Brain pericyte (primary cell): ENCODE results near the gene BCAS4.
A peak's percentile ranks its signal among the peaks of the same experiment; 100 is the strongest.
"Not testable (repeated sequence)": the region's sequence is repeated elsewhere in the genome, so short reads cannot be mapped to it uniquely, and the experiment has no call there.

Experiments used
- DNase-seq: peaks from one replicate; pipeline ENCODE4 v3.0.0-alpha.2; 2012; ENCODE audit warnings: low read depth, low spot score

Gene BCAS4

DNA sequence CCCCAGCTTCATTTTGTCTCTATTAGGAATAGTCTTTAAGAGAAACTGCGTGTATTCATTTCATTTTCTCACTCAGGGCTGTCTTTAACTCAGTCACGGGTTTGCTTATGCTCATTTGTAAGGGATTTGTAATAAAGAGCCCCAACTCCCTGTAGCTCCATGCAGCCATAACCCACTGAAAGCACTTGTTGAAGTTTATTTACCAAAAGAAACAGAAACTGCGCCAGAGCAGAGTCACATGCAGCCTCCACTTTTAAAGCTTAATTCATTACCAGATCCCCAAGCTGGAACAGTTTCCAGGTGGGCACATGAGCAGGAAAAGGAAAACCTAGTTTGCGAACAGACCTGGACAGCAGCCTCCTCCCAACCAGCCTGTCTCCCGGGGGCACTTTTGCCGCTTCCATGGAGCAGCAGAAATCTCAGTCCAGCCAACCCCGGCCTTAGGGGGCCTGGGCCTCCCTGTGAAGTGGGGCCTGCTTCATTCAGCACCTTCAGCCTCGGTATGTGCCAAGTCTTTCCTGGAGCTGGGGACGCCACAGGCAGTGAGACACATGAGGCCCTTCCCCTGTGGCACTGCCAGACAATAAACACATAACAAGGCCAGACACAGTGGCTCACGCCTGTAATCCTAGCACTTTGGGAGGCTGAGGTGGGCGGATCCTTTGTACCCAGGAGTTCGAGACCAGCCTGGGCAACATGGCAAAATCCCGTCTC is 4.5 kb downstream of the BCAS4 start:
- no peak for DNase-seq

DNA sequence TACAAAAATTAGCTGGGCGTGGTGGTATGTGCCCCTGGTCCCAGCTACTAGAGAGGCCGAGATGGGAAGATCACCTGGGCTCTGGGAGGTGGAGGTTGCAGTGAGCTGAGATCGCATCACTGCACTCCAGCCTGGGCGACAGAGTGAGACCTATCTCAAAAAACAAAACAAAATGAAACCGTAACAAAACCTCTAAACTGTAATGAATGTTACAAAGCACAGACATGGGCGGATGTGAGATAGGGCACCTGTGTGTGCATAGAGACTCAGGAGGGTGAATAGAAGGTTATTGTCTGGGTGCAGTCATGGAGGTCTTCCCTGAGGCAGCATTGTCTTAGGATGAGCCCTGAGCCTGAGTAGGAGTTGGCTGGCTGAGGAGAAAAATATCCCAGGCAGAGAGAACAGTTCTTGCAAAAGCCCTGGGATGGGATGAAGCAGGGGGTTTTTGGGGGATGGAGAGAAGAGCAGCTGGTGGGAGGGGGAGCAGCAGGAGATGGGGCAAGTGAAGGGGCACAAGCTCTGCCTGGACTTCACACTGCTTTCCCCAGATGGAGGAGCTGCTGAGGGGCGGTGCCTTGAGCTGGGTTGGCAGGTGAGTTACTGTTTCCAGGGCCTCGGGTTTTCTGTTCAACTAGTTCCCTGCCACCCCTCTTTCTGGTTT is 5.2 kb downstream of the BCAS4 start:
- DNase-seq, result no peak

DNA sequence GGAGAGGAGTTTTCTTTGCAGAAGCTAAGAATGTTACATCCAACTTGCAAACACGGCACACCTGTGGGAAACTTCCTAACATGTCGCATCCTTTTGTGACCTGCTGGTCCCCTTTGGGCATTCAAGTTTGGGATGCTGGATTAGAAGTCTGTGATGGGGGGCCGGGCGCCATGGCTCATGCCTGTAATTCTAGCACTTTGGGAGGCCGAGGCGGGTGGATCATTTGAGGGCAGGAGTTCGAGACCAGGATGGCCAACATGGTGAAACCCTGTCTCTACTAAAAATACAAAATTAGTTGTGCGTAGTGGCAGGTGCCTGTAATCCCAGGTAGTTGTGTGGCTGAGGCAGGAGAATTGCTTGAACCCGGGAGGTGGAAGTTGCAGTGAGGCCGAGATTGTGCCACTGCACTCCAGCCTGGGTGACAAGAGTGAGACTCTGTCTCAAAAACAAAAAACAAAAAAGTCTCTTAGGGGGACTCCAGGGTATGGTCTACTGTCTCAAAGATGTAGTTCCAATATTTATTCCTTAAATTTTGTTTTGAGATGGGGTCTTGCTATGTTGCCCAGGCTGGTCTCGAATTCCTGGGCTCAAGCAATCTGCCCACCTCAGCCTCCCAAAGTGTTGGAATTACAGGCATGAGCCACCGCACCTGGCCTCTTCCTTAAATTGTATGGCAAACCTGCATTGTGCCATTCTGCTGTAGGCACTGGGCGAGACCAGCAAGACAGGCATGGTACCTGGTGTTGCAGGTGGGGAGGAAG is 6.3 kb downstream of the BCAS4 start:
- not testable (repeated sequence) for DNase-seq

DNA sequence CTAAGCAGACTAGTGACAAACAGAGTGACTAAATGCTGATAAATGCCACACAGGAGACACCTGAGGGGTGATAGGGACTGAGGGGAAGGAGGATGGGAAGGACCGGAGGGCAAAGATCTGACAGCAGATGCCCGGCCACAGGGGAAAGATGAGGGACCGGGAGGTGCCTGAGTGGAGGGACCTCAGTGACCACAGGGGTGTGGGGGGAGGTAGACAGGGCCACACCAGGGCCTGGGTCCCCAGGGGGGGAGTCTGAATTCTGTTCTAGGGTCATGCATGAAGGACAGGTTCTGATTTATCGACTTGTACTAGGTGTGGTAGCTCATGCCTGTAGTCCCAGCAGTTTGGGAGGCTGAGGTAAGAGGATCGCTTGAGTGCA is 6.9 kb downstream of the BCAS4 start:
- no peak for DNase-seq

DNA sequence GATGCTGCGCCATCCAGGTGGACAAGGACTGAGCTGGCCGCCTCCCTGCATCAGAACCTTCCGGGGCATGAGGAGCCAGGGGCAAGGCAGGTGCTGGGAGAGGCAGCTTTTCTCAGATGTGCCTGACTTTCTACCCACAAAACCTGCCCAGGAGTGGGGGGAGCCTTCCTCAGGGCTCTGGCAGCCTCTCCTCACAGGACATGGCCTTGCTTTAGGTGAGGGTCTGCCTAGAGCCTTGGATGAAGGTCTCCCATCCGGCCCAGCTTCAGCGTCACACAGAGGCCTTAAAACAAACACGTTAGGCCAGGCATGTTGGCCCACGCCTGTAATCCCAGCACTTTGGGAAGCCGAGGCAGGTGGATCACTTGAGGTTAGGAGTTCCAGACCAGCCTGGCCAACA is 7.4 kb downstream of the BCAS4 start:
- DNase-seq, result no peak

DNA sequence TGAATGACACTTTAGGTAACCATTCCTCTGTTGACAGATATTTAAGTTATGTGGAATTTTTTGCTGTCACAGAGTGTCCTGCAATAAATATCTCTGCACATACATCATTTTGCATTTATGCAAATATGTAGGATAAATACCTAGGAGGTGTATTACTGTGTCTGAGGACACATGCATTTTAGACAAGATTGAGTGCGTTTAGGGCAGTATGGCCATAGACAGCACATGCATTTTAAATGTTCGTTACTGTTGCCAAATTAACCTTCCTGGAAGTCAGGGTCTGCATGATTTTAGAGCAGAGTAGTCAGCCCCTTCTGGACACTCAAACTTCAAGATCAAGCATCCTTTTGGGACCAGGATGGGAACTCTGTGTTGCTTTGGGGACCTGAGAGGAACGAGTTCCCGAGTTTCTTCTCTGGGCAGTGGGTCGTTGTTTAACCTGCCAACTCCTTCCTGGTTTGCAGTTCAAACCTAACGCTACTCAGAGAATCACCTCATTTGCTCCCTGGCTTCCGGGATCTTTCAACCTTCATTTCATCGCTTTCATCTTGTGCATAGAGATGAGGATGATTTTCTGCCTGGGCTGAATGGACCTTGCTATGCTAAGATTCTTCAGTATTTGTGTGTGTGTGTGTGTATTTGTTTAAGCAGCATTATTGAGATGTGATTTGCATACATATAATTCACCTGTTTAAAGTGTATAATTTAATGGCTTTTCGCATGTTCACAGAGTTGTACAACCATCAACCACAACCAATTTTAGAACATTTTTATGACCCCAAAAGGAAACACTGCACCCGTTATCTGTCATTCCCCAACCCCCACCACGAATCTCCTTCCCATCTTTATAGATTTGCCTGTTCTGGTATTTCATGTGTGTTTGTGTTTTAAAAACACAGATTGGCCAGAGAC is 9.8 kb downstream of the BCAS4 start:
- no peak for DNase-seq

DNA sequence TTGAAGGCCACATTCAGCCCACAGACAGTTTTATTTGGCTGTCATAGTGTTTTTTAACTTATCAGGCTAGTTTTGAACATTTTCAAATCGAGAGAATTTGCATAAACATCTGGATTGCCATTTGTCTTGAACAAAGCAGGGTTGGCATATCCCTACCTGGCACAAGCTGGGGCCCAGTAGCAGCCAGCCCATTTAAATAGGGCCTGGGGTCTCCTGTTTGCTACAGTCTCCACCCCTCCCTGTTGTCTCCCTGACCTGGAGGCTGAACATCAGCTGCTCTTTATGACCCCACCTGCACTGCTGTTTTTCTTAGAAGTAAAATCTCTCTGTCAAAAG is 10.5 kb downstream of the BCAS4 start:
- no peak for DNase-seq

DNA sequence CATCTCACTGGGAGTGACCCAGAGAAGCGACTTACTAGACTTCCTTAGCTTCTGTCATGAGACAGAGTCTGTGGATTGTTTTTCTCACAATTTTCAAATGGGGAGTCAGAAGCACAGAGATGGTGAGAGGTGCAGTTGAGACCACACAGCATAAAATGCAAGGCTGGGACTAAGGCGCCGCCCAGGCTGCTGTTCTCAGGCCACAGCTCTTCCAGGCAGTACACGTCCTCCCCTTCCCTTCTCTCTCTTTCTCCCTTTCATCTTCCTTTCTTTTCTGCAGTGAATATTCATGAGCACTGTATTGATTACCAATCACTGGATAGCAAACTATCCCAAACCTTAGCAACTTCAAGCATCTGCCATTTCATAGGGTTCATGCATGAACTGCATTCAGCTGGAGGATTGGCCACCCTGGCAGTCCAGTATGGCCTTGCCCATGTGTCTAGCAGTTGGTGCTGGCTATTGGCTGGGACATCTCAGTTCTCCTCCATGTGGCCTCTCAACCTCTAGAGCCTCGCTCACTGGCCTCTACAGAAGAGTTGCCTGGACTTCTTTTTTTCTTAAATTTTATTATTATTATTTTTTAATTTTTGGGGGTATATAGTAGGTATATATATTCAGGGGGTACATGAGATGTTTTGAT is 11.4 kb downstream of the BCAS4 start:
- no peak for DNase-seq

DNA sequence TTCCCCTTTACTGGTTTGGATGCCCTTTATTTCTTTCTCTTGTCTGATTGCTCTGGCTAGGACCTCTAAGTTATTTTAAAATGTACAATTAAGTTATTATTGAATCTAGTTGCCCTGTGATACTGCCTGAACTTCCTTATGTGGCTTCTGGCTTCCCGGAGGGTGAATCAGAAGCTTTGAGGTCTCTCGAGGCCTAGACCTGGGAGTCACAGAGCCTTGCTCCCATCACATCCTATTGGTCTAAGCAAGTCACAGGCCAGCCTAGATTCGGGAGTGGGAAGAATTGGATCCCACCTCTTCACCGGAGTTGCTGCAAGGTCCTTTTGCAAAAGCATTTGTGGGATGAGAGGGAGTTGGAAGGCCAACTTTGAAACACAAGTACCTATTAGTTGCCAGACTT is 15.2 kb downstream of the BCAS4 start:
- no peak for DNase-seq

DNA sequence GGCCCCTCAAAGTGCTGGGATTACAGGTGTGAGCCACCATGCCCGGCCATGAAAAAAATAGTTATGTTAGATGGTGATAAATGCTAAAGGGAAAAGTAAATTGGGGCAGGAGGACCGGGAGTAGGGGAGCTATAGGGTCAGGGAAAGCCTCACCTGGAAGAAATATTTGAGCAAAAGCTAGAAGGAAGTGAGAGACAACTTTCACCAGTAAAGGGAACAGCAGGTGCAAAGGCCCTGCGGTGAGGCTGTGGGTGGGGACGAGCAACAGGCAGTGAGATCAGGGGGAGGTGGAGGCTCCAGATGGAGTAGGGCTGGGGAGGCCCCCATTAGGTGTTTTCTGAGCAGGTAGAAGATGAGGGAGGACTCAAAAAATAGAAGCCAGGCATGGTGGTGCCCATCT is 16.0 kb downstream of the BCAS4 start:
- no peak for DNase-seq

DNA sequence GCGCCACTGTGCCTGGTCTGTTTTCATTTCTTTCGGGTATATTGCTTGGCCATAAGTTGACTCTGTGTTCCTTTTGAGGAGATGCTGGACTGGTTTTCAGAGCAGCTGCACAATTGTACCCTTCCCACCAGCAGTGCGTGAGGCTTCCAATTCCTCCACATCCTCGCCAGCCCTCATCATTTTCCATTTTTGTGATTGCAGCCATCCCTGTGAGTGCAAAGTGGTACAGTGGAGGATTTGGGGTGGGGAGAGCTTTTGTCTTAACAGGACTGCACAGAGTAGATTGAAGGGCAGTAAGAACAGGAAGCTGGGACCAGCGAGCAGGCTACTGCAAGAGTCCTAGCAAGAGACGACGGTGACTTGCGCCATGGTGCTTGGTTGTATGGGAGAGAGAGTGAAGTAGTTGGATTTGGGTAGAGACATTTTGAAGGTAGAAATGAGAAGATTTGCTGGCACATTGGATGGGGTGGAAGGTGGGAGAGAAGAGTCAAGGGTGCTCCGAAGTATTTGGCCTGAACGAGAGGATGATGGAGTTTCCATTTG is 18.3 kb downstream of the BCAS4 start:
- no peak for DNase-seq

DNA sequence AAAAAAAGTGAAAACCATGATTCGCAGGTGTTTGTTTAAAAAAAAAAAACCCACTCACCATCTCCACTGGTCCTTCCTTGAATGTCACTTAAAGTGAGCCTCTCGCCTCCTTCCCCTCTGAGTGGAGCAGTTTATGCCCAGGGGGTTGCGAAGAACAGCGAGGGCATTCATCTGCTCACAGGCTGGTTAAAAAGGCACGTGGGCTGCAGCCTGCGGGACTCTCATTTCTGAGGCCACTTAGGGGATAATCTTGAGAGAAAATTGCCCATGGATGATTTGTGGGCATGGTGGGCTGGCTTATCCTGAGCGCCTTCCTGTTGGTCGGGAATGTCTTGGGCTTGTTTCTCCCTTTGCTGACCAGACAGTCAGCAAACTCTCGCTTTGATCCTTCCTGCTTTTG is 18.9 kb downstream of the BCAS4 start:
- DNase-seq, result no peak

DNA sequence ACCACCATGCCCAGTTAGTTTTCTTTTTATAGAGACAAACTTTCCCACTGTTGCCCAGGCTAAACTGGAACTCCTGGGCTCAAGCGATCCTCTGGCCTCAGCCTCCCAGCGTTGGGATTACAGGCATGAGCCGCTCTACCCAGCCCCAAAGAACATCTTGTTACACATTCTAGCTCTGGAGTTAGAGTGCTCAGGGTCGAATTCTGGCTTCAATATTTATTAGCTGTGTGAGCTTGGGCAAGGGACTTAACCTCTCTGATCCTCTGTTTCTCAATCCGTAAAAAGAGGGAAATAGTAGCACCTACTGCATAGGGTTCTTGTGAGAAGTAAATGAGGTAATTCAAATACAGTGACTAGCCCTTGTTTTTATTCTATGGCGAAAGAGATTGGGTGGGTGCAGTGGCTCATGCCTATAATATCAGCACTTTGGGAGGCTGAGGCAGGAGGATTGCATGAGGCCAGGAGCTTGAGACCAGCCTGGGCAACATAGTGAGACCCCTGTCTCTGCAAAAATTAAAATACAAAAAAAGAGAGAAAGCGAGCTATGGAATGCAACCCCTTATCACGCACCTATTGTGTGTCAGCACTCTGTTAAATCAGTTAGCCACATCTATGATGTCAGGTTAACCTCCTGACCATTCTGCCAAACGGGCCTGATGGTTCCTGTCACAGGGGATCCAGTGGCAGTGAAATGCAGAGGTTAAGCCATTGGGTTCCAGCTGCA is 19.7 kb downstream of the BCAS4 start:
- DNase-seq, result no peak

DNA sequence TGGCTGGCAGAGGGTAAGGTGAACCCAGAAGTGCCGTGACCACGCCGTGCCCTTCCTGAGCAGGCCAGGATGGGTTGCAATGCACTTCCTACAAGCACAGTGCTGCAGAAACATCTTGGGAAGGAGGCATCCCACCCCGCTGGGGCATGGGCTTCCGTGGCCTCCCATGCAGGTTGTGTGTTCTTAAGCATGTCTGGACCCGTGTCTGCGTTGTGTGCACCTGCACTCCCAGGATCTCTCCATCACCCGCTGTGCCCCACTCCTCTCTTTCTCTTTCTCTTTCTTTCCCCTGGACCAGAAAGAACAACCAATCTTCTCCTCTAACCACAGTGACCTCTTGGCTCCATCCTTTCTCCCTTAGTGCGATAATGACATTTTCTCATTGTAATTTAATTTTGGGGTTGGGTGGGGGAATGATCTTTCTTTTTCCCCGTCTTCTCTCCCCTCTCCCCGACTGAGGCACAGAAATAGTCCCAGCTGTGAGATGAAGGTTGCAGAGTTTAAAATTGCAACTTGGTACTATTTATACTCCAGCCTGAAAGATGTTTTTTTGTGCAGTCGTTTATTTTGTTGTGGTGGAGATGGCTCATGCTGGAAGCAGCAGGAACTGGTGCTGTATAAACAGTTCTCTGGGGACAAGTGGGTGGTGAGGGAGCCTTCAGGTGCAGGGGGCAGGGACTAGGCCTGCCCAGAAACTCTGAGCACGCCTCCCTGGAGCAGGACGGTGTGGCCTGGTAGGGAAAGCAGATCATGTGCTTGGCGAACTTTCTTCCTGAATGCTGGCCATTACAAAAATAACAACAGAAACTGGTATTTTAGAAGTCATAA is 20.5 kb downstream of the BCAS4 start:
- peak; percentile 70 for DNase-seq

DNA sequence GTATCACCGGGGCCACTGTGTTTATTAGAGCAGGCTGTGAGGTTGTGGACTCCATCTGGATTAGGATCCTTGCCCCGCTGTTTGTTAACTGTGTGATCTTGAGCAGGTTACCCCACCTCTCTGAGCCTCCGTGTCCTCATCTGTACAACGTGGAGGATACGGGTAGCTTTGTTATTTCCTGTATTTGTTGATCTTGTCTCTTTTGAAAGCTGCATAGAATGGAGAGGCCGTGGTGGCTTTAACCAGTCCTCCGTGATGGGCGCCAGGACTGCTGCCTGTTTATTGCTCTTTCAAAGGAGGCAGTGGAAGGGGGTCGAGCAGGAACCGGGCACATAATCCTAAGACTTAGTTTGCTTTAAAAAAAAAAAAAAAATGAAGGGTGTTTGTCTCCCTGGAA is 22.9 kb downstream of the BCAS4 start:
- DNase-seq, result no peak

DNA sequence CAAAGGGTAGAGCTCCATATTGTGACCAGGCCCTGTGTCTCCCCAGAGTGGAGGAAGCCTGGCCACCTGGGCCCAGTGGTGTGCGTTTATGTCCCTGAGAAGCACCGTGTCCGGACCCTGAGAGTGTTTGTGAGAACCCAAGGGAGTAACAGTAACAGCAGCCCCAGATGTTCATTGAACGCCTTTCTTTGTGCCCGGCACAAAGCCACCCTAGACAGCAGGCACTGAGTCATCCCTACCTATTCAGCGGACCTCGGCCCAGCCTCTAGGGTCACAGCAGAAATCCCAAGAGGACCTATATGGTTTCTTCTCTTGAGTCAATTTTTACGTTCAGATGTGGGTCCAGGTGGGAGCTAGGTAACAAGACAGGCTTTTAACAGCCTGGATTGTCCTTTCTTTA is 24.5 kb downstream of the BCAS4 start:
- no peak for DNase-seq

DNA sequence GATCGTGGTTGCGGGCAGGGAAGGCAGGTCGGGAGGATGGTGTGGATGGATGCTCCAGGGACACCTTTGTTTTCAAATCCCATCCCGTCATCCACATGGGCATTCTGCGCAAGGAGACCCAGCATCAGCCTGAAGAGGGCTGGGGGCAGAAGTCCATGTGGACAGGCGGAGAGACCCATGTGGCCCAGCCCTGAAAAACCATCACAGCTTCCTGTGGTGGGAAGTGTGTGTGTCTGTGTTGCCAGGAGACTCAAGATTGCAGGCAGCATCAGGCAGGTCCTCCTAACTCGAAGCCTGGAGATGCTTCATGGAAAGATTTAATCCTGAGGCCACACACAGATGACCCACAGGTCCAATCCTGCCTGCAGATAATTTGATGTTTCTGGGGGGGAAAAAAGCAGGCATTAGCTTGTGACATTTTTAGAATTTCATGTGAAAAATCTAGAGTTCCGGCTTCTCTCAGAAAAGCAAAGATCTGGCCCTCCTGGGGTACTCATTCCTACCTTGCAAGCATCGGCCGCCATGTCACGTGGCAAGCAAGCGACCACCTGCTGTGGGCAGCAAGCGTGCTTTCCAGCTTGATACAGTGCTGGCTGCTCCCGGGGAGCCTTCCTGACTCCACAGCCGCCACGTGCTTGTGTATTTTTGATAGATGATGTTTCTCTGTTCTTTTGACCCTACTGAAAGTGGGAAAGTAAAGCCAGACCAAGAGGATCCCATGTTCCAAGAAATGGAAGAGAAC is 25.8 kb downstream of the BCAS4 start:
- peak; percentile 30 for DNase-seq

DNA sequence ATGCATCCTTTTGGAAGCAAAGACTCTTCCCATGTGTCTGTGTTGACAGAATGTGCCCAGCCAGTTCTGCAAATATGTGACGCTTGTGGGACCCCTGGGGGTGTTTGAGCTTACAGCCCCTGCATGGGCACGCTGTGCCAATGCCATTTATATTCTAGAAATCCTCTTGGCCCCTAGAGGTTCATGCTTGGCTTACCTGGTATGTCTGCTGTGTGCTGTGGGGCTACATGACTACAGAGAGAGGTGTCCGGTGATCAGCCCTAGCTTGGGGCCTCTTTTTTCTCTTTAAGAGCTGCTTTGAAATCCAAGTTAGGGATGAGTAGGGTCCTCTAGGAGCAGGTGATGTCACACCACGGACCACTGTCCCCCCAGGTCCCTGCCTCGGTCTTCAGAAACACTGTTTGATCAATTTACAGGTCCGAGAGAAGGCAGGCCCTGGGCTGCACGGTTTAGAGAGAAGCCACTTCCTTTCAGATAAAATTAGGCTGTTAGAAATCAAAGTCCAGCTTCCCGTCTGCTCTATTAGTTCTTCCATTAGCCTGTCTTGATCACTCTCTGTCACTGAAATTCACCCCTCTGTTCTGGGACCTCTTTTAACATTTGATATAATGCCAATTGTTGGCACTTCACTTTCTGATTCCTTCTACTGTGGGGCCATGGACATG is 26.5 kb downstream of the BCAS4 start:
- DNase-seq, result no peak
